ENCODE measurements around the gene TFAP2E.

The TFAP2E gene

GRCh38 chr1:35633547-35633946 is 60.4 kb downstream of the TFAP2E start:
- no peak overlapping the region for H3K27ac ChIP-seq
- POLR2A ChIA-PET (ENCODE audit: low non-redundant PET): no interaction called here
- DNase-seq (ENCODE audit: low spot score): no peak
- CTCF ChIA-PET: no interaction called here
- no peak for TF ChIP-seq CTCF (conservative IDR thresholded peaks at IDR 0.05; ENCODE audit: low read depth)

- TF ChIP-seq CTCF (conservative IDR thresholded peaks at IDR 0.05; ENCODE audit: low read depth): no peak
- peak; percentile 41 for DNase-seq (ENCODE audit: low spot score)
- ChIA-PET POLR2A (ENCODE audit: low non-redundant PET) (no interaction called here), CTCF (no interaction called here)
- no peak overlapping the region for H3K27ac ChIP-seq
Observed at GRCh38 chr1:35637401-35637809, 64.3 kb downstream of the TFAP2E start.

GRCh38 chr1:35640380-35641232 is 67.5 kb downstream of the TFAP2E start:
- DNase-seq (ENCODE audit: low spot score): no peak
- CTCF ChIA-PET: interaction anchor here (0.9 kb wide), 1 partner anchor 881 kb away, joined by 3 read pairs; the partner anchor contains the start of gene GJB4
- peak overlapping the region; percentile 92 for H3K27ac ChIP-seq
- POLR2A ChIA-PET (ENCODE audit: low non-redundant PET): no interaction called here
- TF ChIP-seq CTCF (conservative IDR thresholded peaks at IDR 0.05; ENCODE audit: low read depth): no peak

DNA sequence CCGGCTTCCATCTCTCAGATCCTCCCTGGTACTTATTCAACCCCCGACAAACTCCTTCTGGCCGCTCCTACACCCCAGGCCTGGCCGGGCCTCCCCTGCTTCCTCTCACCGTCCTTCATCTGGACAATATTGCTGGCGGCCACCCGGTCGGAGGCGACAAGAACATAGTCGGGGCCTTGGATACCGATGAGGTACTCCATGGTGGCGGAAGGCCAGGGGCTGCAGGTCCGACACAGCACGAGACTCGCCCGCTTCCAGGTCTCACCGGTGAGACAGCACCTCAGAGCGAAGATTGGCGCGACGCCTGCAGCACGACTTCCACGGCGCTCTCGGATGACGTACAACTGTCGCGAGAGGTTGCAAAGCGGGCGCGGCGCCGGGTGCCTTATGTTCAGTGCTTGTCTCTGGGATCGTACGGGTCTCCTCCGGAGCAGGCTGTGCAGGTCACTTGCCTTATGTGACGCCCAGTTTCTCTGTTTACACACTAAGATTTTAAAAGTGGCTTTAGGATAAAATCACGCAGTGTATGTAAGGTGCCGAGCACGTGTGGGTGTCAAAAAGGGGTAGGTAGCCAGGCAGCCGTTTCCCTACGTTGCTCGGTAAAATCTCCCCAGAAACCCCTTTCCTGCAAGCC is 68.2 kb downstream of the TFAP2E start, which contains the start of gene PSMB2:
Gene PSMB2 (minus strand): TSS at position 294 of the 634 bp plus-strand sequence. CDS start 94 bp downstream, at position 200.
- ChIA-PET POLR2A (ENCODE audit: low non-redundant PET) (no interaction called here), CTCF (interaction anchor here (0.9 kb wide), 1 partner anchor 882 kb away, joined by 3 read pairs; the partner anchor contains the start of gene GJB4)
- peak; percentile 91 for DNase-seq (ENCODE audit: low spot score)
- TF ChIP-seq CTCF (conservative IDR thresholded peaks at IDR 0.05; ENCODE audit: low read depth): no peak
- H3K27ac ChIP-seq: peak within 1 kb of the TSS; percentile 92

DNA sequence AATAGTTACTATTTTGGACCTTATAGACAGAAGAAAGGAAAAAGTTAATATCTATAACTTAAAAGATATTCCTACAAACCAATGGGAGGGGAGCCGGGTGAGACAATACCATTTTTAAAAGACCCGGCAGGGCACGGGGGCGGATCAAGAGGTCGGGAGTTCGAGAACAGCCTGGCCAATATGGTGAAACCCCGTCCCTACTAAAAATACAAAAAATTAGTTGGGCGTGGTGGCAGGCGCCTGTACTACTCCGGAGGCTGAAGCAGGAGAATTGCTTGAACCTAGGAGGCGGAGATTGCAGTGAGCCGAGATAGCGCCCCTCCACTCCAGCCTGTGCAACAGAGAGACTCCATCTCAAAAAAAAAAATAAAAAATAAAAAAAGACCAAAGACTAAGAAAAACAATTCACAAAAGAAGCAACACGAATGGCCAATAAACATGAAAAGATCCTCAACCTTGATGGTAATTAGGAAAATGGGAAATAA is 69.4 kb downstream of the TFAP2E start:
- DNase-seq (ENCODE audit: low spot score): no peak
- peak overlapping the region; percentile 92 for H3K27ac ChIP-seq
- no peak for TF ChIP-seq CTCF (conservative IDR thresholded peaks at IDR 0.05; ENCODE audit: low read depth)
- ChIA-PET CTCF (no interaction called here), POLR2A (ENCODE audit: low non-redundant PET) (no interaction called here)

DNA sequence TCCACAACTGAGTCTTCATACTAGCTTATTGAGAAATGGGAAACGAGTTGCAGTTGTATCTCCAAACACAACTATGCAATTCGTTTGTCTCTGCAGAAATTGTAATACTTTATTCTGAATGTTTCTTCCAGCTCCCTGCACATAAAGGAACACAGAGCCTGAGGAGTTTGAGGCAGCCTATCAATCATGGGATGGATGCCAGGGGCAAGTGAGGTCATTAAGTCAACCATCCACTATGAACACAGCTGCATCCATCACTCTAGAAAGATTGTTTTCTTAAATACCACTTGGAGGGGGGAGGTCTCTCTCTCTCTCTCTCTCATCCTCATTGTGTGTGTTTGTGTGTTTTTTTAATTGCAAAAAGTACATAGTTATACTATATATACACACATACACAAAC is 71.1 kb downstream of the TFAP2E start:
- H3K27ac ChIP-seq: no peak overlapping the region
- ChIA-PET POLR2A (ENCODE audit: low non-redundant PET) (no interaction called here), CTCF (no interaction called here)
- no peak for TF ChIP-seq CTCF (conservative IDR thresholded peaks at IDR 0.05; ENCODE audit: low read depth)
- DNase-seq (ENCODE audit: low spot score): no peak
